ENCODE results near the gene BLOC1S4. TPM values are rescaled to one million over a fixed set of nuclear protein-coding genes. Genes with fewer than 3 reads are reported as not detected.

BLOC1S4 gene
- polyA plus RNA-seq, 1 of the 3 experiments (the other 2 are of a cell fraction) = 22.1 TPM

DNA sequence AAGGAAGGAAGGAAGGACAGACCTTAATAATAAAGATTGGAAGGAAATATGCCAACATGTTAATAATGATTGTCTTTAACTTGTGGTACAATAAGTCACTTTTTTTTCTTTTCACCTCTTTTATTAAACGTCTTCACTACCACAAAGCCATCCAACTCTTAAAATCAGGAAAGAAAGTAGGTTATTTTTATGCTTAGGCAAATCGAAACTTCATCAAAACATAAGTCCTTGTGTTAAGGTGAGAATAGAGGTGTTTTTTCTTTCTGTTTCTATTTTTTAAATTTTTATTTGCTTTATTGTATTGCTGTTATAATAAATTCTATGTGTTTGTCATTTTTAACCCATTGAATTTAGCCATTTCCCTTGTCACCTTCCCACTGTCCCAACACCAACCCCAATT lies 26.5 kb downstream of the BLOC1S4 start:
- no peak for DNase-seq
- Histone ChIP-seq H3K36me3 (replicated peaks in 1 of 2; ENCODE audit: control insufficient read depth in 1 of 2, insufficient read depth in 2 of 2, low read length in 1 of 2) (no peaks in the 10 kb centered on the region), H3K27me3 (ENCODE audit: insufficient read depth) (no peaks in the 10 kb centered on the region), H3K4me2 (no peak overlapping the region), H3K9ac (no peak overlapping the region), H2AFZ (ENCODE audit: low read depth) (no peak overlapping the region), H3K9me3 (no peaks in the 10 kb centered on the region), H3F3A (replicated peaks; ENCODE audit: insufficient read depth) (no peaks in the 10 kb centered on the region), H3K9me2 (no peaks in the 10 kb centered on the region), H3K4me1 (ENCODE audit: control insufficient read depth in 1 of 2, insufficient read depth in 2 of 2, low read depth in 1 of 2, low read length in 1 of 2) (no peaks in the 10 kb centered on the region; a peak in 1 of 4 replicates), H3K79me2 (ENCODE audit: insufficient read depth) (no peaks in the 10 kb centered on the region), H3K4me3 (ENCODE audit: low read depth in 2 of 2, low read length in 1 of 2) (no peak overlapping the region), H4K20me1 (ENCODE audit: insufficient read depth) (no peaks in the 10 kb centered on the region), H3K27ac (ENCODE audit: low read depth in 2 of 2, low read length in 1 of 2) (no peak overlapping the region)
- 46% methylated on average over 2 of the region's 2 CpGs for WGBS (ENCODE audit: low lambda C conversion rate)
- ChIA-PET CTCF (interaction anchor here (0.6 to 1.5 kb wide), 4 partner anchors 16 to 357 kb away, joined by 3 to 5 read pairs (median 3); no protein-coding TSS in a partner anchor), POLR2A (no interaction called here)
- TF ChIP-seq, protein P1, sequence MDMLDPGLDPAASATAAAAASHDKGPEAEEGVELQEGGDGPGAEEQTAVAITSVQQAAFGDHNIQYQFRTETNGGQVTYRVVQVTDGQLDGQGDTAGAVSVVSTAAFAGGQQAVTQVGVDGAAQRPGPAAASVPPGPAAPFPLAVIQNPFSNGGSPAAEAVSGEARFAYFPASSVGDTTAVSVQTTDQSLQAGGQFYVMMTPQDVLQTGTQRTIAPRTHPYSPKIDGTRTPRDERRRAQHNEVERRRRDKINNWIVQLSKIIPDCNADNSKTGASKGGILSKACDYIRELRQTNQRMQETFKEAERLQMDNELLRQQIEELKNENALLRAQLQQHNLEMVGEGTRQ (IDR thresholded peaks at IDR 0.05; ENCODE audit: borderline replicate concordance, low read depth, low read length) = no peak
- TF ChIP-seq, protein P2, sequence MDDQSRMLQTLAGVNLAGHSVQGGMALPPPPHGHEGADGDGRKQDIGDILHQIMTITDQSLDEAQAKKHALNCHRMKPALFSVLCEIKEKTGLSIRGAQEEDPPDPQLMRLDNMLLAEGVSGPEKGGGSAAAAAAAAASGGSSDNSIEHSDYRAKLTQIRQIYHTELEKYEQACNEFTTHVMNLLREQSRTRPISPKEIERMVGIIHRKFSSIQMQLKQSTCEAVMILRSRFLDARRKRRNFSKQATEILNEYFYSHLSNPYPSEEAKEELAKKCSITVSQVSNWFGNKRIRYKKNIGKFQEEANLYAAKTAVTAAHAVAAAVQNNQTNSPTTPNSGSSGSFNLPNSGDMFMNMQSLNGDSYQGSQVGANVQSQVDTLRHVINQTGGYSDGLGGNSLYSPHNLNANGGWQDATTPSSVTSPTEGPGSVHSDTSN (IDR thresholded peaks at IDR 0.05) = no peak
- TF ChIP-seq YY1 (IDR thresholded peaks at IDR 0.05; ENCODE audit: low read depth) = no peak
- TF ChIP-seq ELF1 (IDR thresholded peaks at IDR 0.05) = no peak
- no peak for TF ChIP-seq RCOR1 (IDR thresholded peaks at IDR 0.05; ENCODE audit: low read length)
- TF ChIP-seq RAD21 (IDR thresholded peaks at IDR 0.05; ENCODE audit: low read length) = no peak
- no peak for TF ChIP-seq NRF1 (IDR thresholded peaks at IDR 0.05; ENCODE audit: low read depth, low read length)
- TF ChIP-seq, protein P3, sequence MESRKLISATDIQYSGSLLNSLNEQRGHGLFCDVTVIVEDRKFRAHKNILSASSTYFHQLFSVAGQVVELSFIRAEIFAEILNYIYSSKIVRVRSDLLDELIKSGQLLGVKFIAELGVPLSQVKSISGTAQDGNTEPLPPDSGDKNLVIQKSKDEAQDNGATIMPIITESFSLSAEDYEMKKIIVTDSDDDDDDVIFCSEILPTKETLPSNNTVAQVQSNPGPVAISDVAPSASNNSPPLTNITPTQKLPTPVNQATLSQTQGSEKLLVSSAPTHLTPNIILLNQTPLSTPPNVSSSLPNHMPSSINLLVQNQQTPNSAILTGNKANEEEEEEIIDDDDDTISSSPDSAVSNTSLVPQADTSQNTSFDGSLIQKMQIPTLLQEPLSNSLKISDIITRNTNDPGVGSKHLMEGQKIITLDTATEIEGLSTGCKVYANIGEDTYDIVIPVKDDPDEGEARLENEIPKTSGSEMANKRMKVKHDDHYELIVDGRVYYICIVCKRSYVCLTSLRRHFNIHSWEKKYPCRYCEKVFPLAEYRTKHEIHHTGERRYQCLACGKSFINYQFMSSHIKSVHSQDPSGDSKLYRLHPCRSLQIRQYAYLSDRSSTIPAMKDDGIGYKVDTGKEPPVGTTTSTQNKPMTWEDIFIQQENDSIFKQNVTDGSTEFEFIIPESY (IDR thresholded peaks at IDR 0.05; ENCODE audit: borderline replicate concordance, low read depth) = no peak
- TF ChIP-seq GATA2 (CRISPR knock-in tag; IDR thresholded peaks at IDR 0.05) = no peak
- TF ChIP-seq, protein P4, sequence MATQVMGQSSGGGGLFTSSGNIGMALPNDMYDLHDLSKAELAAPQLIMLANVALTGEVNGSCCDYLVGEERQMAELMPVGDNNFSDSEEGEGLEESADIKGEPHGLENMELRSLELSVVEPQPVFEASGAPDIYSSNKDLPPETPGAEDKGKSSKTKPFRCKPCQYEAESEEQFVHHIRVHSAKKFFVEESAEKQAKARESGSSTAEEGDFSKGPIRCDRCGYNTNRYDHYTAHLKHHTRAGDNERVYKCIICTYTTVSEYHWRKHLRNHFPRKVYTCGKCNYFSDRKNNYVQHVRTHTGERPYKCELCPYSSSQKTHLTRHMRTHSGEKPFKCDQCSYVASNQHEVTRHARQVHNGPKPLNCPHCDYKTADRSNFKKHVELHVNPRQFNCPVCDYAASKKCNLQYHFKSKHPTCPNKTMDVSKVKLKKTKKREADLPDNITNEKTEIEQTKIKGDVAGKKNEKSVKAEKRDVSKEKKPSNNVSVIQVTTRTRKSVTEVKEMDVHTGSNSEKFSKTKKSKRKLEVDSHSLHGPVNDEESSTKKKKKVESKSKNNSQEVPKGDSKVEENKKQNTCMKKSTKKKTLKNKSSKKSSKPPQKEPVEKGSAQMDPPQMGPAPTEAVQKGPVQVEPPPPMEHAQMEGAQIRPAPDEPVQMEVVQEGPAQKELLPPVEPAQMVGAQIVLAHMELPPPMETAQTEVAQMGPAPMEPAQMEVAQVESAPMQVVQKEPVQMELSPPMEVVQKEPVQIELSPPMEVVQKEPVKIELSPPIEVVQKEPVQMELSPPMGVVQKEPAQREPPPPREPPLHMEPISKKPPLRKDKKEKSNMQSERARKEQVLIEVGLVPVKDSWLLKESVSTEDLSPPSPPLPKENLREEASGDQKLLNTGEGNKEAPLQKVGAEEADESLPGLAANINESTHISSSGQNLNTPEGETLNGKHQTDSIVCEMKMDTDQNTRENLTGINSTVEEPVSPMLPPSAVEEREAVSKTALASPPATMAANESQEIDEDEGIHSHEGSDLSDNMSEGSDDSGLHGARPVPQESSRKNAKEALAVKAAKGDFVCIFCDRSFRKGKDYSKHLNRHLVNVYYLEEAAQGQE (IDR thresholded peaks at IDR 0.05; ENCODE audit: low read depth, low read length) = no peak
- TF ChIP-seq EP300 (IDR thresholded peaks at IDR 0.05; ENCODE audit: borderline replicate concordance in 1 of 2, low read depth in 1 of 2, low read length in 1 of 2) = no peak
- no peak for TF ChIP-seq FOSL2 (IDR thresholded peaks at IDR 0.05; ENCODE audit: borderline replicate concordance, low read depth)
- TF ChIP-seq GABPA (IDR thresholded peaks at IDR 0.05; ENCODE audit: low read depth) = no peak
